Measurements from ENCODE around the gene SNRNP40.

DNA sequence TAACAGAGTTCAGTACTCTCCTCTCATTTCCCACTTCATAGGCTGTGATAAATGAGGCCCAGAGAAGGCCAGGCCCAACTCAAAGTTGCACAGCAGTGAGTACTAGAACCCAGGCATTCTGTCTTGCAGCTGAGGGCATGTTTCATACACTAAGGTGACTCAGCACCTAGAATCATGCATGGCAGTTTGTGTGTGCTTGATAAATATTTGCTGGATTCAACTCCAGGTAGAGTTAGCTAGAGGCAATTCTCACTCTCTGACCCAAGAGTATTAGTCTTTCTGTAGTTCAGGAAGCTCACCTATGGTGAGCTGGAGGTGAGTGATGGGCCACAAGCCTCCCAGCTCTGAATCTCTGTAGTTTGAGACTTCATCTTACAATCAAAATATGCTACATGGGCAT, 67.6 kb downstream of the SNRNP40 start:
- TF ChIP-seq POLR2A (IDR thresholded peaks at IDR 0.05) (no peak), CTCF (IDR thresholded peaks at IDR 0.05) (no peak), POLR2AphosphoS5 (IDR thresholded peaks at IDR 0.05) (no peak)
